G401 (cell line): ENCODE measurements around the gene KAZN. TPM values are rescaled to one million over a fixed set of nuclear protein-coding genes. Genes with fewer than 3 reads are reported as not detected.
A peak's percentile ranks its signal among the peaks of the same experiment; 100 is the strongest.

Experiments
- DNase-seq: peaks from one replicate; pipeline ENCODE4 v3.0.0-alpha.2; 2015; ENCODE audit warnings: low spot score
- in situ Hi-C: cut with HindIII; loops from 2 replicates; pipeline ENCODE4 v1.10.0; 2016; ENCODE audit warnings: low sequenced_read_pairs, mixed read lengths
- total RNA-seq: library from RNA; depleted of rRNA; stranded (reverse); fragments of >200 nt; shearing (Covaris generic); gene quantifications from 2 replicates; pipeline ENCODE4 v1.2.3, GENCODE V29; 2014

KAZN gene
- total RNA-seq, 1 experiment from 2014 or later = 9.8 TPM

- no peak for DNase-seq
- in situ Hi-C loops = no loop called here
Observed at GRCh38 chr1:14631421-14631820, 32.9 kb downstream of the KAZN start.

DNA sequence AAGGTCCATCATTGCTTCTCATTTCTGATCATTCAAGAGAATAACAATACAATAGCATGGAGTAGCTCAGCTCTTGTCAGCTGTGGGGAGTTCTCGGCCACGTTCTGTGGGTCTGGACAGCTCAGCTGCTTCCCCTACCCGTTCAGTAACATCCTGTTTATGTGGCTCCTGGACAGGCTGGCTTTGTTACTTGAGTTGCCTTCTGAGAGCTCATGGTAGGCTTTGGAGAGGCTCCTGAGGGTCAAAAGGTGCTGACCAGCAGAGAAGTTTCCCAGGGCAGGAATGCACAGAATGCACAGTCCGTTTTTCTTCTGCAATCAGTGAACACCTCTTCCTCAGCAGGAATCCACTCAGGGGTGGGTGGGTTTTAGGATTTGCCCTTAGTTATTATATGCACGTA lies 36.0 kb downstream of the KAZN start:
- no peak for DNase-seq
- in situ Hi-C loops = no loop called here

GRCh38 chr1:14635421-14635820 lies 36.9 kb downstream of the KAZN start:
- DNase-seq = no peak
- in situ Hi-C loops = no loop called here

DNA sequence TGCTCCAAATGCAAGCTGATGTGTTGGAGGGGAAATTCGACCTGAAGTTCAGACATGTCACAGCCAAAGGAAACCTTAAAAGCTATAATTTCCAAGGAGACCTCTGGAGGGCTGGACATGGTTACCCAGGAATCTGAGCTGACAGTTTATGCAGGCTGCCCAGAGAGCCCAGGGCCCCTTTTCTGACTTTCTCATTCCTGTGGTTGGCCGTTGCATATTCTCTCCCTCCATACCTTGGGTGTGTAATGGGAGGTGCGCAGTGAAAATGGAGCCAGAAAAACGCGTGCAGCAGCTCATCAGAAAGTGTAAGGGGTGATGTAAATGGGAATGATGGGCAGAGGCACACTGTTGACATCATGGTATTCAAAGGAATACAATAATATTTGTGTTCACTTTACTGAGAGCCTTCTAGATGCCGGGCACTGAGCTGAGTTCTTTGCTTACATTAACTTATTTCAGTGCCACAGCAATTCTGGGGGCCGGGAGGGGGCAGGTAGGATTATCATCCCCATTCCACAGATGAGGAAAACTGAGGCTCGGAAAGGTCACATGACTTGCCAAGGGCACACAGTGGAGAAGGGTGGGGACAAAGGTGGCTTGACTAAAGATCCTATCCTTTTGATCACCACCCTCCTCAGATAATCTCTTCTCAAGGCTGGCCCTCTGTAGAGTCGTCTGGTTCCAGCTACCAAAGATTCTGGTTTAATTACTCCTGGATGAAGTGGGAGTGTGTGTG lies 38.6 kb downstream of the KAZN start:
- no peak for DNase-seq
- in situ Hi-C loops = no loop called here

DNA sequence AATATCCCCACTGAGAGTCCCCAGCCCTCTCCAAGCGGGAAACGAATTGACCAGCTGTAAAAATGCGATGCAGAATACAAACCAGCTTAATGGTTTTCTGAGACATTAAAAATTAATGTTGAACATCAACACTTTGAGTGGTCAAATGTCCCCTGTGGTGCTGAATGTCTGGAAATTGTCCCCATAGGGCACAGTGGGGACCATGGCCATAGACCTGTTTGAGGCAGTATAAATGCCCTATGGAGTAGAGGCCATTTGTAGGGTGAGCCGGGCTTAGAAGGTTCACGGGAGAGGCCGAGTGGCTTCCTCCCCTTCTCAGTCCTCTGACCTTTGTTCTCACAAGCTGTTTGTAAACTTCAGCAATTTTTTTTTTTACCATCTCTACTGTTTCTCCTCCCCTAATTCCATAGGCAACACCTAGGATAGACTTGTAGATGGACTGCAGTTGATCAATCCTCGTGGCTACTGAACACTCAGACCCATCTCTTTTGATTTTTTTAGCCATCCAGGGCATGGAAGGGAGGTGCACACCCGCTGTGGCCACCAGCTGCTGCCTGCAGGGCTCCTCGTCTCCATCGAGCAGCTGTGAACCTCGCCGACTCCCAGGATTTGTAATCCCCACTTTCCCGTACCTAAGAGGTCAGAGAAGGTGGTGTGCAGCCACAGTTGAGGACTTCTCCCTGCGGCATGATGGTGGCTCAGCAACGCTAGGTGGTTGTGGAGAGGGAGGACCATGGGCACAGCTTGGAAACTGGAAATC lies 41.0 kb downstream of the KAZN start:
- in situ Hi-C loops = no loop called here
- no peak for DNase-seq

DNA sequence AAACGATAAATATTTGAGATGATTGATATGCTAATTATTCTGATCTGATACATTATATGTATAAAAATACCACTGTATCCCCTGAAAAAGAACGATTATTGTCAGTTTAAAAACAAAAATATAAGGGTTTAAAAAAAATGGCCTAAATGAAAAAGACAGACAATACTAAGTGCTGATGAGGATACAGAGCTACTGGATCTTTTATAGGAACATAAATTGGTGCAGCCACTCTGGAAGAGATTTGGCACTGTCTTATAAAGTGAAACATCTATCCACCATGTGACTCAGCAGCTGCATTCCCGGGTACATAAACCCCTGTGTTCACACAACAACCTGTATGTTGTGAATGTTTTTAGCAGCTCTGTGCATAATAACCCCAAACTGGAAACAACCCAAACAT lies 44.2 kb downstream of the KAZN start:
- in situ Hi-C loops = no loop called here

DNA sequence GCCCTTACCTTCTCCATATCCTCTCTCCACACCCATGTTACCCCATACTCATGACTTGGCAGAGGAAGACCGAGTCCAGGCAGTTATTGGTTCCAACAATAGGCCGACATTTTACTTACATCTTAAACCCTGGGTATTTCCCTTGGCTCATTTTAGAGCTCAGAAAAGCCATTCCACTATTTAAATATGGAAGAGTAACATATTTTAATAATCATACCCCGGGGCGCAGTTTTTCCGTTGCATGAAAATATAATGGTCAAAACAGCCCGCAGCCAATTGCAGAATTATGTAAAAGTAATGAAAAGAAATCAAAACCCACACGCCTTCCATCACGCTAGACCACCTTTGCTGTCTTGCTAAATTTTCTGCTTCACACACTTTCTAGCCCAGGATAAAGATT lies 48.5 kb downstream of the KAZN start:
- in situ Hi-C loops = no loop called here
- no peak for DNase-seq

More for the DNA sequence above, 44.2 kb downstream of the KAZN start:
- no peak for DNase-seq

DNA sequence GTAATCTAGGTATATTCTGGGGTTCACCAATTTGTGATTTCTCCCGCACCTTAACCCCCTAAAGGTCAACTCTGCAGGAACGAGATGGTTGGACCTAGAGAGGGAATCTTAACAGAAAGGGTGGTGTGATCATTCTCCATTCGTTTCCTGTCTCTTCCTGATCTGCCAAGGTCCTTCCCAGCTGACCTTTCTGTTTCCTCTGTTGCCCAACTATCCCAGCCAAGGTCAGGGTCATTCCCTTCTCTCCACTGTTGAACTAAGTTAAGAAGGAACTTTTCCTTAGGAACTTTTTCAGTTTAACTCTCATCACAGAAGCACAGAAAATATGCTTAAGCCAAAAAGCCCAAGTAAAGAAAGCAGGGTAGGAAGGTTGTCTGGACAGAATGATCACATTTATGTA lies 49.3 kb downstream of the KAZN start:
- in situ Hi-C loops = no loop called here

DNA sequence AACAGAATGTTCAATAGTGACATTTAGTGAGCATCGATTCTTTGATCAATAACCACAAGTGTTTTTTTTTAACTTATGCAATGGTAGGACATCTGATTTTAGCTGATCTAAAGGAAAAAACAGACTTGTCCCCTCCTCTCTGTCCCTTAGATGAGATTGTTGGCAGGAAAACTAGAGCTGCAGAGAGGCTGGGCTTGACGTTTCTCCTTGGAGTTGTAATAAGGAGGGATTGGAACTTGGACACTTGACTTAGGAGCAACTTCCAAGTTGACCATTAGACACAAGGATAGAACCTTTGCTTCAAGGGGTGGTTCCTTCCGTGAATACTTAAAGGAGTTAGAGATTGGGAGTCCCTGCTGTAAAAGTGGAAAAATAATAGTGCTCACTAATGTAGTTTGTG lies 49.9 kb downstream of the KAZN start:
- no peak for DNase-seq
- in situ Hi-C loops = no loop called here

More for the DNA sequence above, 49.3 kb downstream of the KAZN start:
- no peak for DNase-seq

DNA sequence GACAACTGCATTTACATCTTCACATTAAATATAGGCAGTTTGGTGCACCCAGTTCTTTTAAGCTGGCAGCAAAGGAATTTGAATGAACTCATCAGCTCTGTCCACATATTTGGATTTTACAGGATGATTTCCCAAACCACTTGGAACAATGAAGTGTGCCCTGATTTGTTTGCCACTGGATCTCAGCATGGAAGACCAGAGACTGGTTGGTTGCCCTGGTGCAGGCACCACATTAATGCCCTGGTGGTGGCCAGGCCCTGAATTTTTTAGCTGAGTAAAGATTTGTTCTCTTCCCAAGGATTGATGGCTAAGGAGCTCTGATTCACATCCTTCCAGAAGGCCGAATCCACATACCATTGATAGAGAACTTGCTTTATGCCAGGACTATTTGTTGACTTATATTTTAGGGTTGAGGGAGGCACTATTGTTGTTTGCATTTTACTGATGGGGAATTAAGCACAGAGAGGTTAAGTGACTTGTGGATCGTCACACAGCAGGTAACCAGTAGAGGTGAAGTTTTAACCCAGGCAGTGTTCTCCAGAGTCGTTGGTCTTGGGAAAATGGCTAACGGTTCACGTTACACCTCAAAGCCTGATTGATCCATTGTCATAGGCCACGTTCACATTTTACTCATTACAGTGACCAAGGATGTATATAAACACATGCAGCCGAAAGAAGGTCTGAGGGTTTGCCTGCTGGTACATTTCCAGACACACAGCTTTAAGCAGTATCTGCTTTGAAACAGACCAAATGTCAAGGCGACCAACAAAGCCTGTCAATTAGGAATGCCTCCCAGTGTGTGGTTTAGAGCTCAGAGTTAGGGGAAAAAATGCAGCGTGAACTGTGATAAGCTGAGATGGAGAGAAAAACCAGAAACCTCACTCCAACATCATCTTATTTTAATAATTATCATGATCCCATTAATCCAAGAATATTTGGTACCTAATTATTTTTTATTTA lies 50.7 kb downstream of the KAZN start:
- in situ Hi-C loops = no loop called here
- no peak for DNase-seq

GRCh38 chr1:14649976-14650375 lies 51.5 kb downstream of the KAZN start:
- in situ Hi-C loops = no loop called here
- DNase-seq = no peak

- in situ Hi-C loops = no loop called here
- DNase-seq = no peak
Observed at GRCh38 chr1:14650951-14651350, 52.5 kb downstream of the KAZN start.

GRCh38 chr1:14652840-14653239 lies 54.4 kb downstream of the KAZN start:
- no peak for DNase-seq
- in situ Hi-C loops = no loop called here

DNA sequence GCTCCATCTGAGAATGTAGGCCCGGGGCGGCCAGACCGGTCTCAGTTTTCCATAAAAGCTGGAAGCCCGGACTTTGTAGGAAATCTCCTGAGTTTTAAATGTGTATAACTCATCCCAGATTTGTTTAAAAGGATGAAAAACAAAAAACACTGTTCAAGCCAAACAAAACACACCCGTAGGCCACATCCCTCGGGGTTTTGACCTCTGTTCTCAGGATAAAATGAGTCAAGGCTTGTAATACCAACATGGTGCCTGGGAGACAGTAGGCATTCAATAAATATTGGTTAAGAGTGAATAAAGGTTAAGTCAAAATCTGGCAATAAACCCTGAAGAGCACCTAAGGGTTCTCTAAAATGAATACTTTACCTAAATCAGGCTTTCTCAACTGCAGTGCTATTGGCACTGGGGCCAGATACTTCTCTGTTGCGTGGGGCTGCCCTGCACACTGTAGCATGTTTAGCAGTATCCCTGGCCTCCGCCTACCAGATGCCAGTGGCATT lies 55.0 kb downstream of the KAZN start:
- no peak for DNase-seq
- in situ Hi-C loops = no loop called here

DNA sequence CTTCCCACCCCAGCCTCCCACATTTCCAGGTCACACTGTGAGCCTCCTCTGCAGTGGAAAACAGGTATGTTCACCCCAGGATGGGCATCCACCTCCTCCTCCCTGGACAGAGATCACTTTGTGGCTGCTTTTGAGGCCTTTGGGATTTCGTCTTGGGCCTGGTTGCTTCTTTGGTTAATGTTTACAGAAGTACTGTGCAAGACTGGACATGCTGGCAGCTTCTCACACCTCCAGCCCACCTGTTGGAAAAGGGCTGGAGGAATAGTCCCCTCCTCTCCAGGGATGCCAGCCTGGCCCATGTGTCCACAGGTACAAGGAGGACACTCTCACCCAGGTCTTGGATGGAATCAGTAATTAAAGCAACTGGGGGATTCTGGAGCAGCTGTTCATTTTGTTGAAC lies 56.1 kb downstream of the KAZN start:
- in situ Hi-C loops = no loop called here
- DNase-seq = no peak

- in situ Hi-C loops = no loop called here
- DNase-seq = no peak
Observed at GRCh38 chr1:14655385-14655784, 56.9 kb downstream of the KAZN start.

GRCh38 chr1:14656384-14656937 lies 58.0 kb downstream of the KAZN start:
- in situ Hi-C loops = no loop called here
- no peak for DNase-seq

- in situ Hi-C loops = no loop called here
- no peak for DNase-seq
Observed at GRCh38 chr1:14658642-14659041, 60.2 kb downstream of the KAZN start.

GRCh38 chr1:14659913-14660312 lies 61.4 kb downstream of the KAZN start:
- DNase-seq = peak; percentile 35
- in situ Hi-C loops = no loop called here
